ENCODE results near the gene HCN2.
A peak's percentile ranks its signal among the peaks of the same experiment; 100 is the strongest.

The HCN2 gene

GRCh38 chr19:662207-662961 is 72.7 kb downstream of the HCN2 start:
- TF ChIP-seq, protein P1, sequence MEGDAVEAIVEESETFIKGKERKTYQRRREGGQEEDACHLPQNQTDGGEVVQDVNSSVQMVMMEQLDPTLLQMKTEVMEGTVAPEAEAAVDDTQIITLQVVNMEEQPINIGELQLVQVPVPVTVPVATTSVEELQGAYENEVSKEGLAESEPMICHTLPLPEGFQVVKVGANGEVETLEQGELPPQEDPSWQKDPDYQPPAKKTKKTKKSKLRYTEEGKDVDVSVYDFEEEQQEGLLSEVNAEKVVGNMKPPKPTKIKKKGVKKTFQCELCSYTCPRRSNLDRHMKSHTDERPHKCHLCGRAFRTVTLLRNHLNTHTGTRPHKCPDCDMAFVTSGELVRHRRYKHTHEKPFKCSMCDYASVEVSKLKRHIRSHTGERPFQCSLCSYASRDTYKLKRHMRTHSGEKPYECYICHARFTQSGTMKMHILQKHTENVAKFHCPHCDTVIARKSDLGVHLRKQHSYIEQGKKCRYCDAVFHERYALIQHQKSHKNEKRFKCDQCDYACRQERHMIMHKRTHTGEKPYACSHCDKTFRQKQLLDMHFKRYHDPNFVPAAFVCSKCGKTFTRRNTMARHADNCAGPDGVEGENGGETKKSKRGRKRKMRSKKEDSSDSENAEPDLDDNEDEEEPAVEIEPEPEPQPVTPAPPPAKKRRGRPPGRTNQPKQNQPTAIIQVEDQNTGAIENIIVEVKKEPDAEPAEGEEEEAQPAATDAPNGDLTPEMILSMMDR (IDR thresholded peaks at IDR 0.05), result no peak
- H3K27me3 ChIP-seq, result no peaks in the 10 kb centered on the region
- H3K36me3 ChIP-seq, result peaks cover 13% of the 10 kb centered on the region
- H3K9me3 ChIP-seq, result no peaks in the 10 kb centered on the region
- H3K27ac ChIP-seq, result peak overlapping the region; percentile 92
- H3K4me1 ChIP-seq (ENCODE audit: control insufficient read depth in 1 of 2, insufficient read depth in 1 of 2, low read depth in 1 of 2, low read length in 1 of 2), result peaks cover 65 to 68% of the 10 kb centered on the region in 2 experiments
- H3K4me3 ChIP-seq (ENCODE audit: low read depth in 1 of 2, low read length in 1 of 2), result peak overlapping the region; percentile 76 to 81

- Histone ChIP-seq H3K27me3 (no peaks in the 10 kb centered on the region), H3K9me3 (no peaks in the 10 kb centered on the region), H3K36me3 (peaks cover 8% of the 10 kb centered on the region), H3K4me3 (ENCODE audit: low read depth in 1 of 2, low read length in 1 of 2) (peak within 1 kb of the TSS; percentile 76 to 81), H3K4me1 (ENCODE audit: control insufficient read depth in 1 of 2, insufficient read depth in 1 of 2, low read depth in 1 of 2, low read length in 1 of 2) (peaks cover 72 to 75% of the 10 kb centered on the region in 2 experiments), H3K27ac (peak within 1 kb of the TSS; percentile 92)
- TF ChIP-seq, protein P1 (IDR thresholded peaks at IDR 0.05), result peak; percentile 25
Measured at GRCh38 chr19:662962-663681, 73.4 kb downstream of the HCN2 start, which contains the start of gene RNF126. RNF126 (minus strand) TSS chr19:663214; CDS start chr19:663121, 93 bp downstream.

DNA sequence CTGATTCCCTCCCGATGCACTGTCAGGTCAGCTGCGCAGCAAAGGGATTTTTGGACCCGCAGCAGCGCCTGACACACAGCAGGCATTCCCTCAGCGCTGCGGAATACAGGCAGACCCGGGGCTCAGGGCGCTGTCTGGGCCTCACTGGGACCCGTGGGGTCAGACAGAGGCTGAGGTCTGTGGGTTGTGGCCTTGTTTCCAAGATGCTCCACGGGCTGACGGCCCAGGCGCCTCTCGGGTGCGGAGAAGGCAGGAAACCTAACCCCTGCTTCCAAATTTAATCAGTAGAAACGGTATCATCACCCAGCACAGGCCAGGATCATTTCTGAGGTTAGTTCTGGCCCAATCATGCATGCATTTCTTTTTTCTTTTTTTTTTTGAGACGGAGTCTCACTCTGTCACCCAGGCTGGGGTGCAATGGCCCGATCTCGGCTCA is 74.0 kb downstream of the HCN2 start:
- H3K4me1 ChIP-seq (ENCODE audit: control insufficient read depth in 1 of 2, insufficient read depth in 1 of 2, low read depth in 1 of 2, low read length in 1 of 2), result peaks cover 76 to 81% of the 10 kb centered on the region in 2 experiments
- peak overlapping the region; percentile 92 for H3K27ac ChIP-seq
- H3K4me3 ChIP-seq (ENCODE audit: low read depth in 1 of 2, low read length in 1 of 2), result peak overlapping the region; percentile 69 to 76
- no peaks in the 10 kb centered on the region for H3K27me3 ChIP-seq
- H3K36me3 ChIP-seq, result peaks cover 3% of the 10 kb centered on the region
- no peaks in the 10 kb centered on the region for H3K9me3 ChIP-seq
- TF ChIP-seq, protein P1 (IDR thresholded peaks at IDR 0.05), result no peak

DNA sequence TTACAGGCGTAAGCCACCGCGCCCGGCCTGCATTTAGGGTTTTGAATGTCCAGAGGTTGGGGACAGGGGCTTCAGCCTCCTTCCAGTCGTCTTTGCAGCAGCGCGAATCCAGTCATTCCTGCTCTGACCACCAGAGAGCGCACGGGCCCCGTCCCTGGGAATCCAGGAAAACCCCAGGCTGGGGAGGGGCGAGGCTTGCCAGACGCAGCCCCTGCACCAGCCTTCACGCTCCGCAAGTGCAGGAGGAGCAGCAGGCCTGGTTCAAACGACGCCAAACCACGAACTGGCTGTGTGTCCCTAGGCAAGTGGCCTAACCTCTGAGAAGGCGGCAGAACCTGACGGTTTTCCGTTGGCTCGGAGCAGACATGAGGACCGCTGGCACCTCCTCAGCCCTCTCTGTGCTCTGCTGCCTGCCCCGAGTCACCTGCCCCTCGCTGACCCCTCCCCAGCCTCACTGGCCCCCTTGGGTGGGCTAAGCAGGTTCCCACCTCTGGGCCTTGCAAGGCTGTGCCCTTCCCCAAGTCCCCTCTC is 75.3 kb downstream of the HCN2 start:
- peak overlapping the region; percentile 63 to 64 for H3K4me3 ChIP-seq (ENCODE audit: low read depth in 1 of 2, low read length in 1 of 2)
- no peaks in the 10 kb centered on the region for H3K36me3 ChIP-seq
- no peaks in the 10 kb centered on the region for H3K9me3 ChIP-seq
- no peaks in the 10 kb centered on the region for H3K27me3 ChIP-seq
- peak overlapping the region; percentile 71 for H3K27ac ChIP-seq
- TF ChIP-seq, protein P1 (IDR thresholded peaks at IDR 0.05), result peak; percentile 94
- H3K4me1 ChIP-seq (ENCODE audit: control insufficient read depth in 1 of 2, insufficient read depth in 1 of 2, low read depth in 1 of 2, low read length in 1 of 2), result peaks cover 78 to 84% of the 10 kb centered on the region in 2 experiments

Measured in neutrophil (primary cell).